ENCODE results near the gene CRIP3.

The CRIP3 gene

GRCh38 chr6:43273707-43274106 is 34.9 kb downstream of the CRIP3 start:
- DNase-seq: no peak

GRCh38 chr6:43271944-43272343 is 36.7 kb downstream of the CRIP3 start:
- DNase-seq: no peak

GRCh38 chr6:43271103-43271815 is 37.4 kb downstream of the CRIP3 start:
- DNase-seq: no peak

- no peak for DNase-seq
These were observed 39.2 kb downstream of the CRIP3 start for GRCh38 chr6:43269273-43270007.

- no peak for DNase-seq
These were observed 39.8 kb downstream of the CRIP3 start for GRCh38 chr6:43268782-43269272.

- DNase-seq: no peak
These were observed 40.3 kb downstream of the CRIP3 start for GRCh38 chr6:43268355-43268700.

- no peak for DNase-seq
These were observed 40.8 kb downstream of the CRIP3 start for GRCh38 chr6:43267619-43268354.

GRCh38 chr6:43265564-43265963 is 43.1 kb downstream of the CRIP3 start:
- DNase-seq: no peak

GRCh38 chr6:43264599-43265145 is 44.0 kb downstream of the CRIP3 start:
- DNase-seq: no peak

- peak; percentile 64 for DNase-seq
These were observed 45.1 kb downstream of the CRIP3 start for GRCh38 chr6:43263314-43264178.

- DNase-seq: no peak
These were observed 45.8 kb downstream of the CRIP3 start for GRCh38 chr6:43262780-43263313.

GRCh38 chr6:43262000-43262779 is 46.4 kb downstream of the CRIP3 start:
- no peak for DNase-seq

GRCh38 chr6:43261198-43261597 is 47.4 kb downstream of the CRIP3 start:
- no peak for DNase-seq

- no peak for DNase-seq
These were observed 47.8 kb downstream of the CRIP3 start for GRCh38 chr6:43260791-43261190.

GRCh38 chr6:43258807-43259686 is 49.6 kb downstream of the CRIP3 start:
- no peak for DNase-seq

- DNase-seq: no peak
These were observed 50.4 kb downstream of the CRIP3 start for GRCh38 chr6:43258180-43258579.

GRCh38 chr6:43257367-43258145 is 51.1 kb downstream of the CRIP3 start:
- no peak for DNase-seq

- no peak for DNase-seq
These were observed 51.8 kb downstream of the CRIP3 start for GRCh38 chr6:43256670-43257366.

All from fibroblast of skin of abdomen (primary cell).